ENCODE measurements around the gene PNPLA4. TPM values are rescaled to one million over a fixed set of nuclear protein-coding genes. Genes with fewer than 3 reads are reported as not detected.

PNPLA4 gene
- total RNA-seq, 2 donors from 2014 or later, result 34.0 to 52.6 TPM

DNA sequence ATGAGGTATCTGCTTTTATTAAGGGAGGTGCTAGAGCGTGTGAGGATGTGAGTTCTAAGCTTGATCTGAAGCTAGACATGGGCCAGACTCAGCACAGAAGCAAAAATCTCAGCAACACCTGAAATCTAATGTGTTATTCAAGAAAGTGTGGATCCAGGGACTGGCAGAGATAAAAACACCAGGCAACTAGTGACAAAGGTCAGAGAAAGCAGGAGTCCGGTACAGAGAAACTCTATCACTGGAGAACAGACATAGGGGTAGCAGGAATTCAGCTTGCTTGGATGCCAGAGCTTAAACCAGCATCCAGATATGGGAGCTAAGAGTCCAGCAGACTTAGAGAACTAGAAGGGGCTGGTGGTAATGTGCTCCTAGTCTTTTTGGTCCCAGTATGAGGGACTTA is 50.3 kb downstream of the PNPLA4 start:
- no peaks in the 10 kb centered on the region for H3K9me3 ChIP-seq

DNA sequence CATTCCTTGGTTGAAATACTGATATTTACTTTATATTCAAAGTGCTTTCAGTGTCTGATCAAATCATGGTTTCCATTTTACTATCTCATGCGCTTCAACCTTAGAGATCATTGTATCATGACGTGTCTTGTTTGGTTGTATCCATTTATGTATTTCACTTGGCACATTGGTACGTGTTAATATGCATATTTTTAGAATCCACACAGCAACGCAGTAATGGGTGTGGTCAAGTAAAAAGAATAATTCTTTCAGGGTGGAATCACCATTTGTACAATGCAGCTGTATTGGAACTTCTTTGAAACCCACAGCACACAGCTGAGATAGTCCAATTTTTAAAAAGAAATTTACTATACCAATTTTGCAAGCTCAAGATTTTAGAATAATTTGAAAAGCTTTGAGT is 55.2 kb downstream of the PNPLA4 start:
- no peak for TF ChIP-seq CTCF (IDR thresholded peaks at IDR 0.05)
- no peaks in the 10 kb centered on the region for H3K9me3 ChIP-seq
- no peak overlapping the region for H3K27ac ChIP-seq
- H3K36me3 ChIP-seq, result no peaks in the 10 kb centered on the region
- H3K4me1 ChIP-seq, result no peaks in the 10 kb centered on the region
- no peak for DNase-seq (ENCODE audit: low spot score)
- no peaks in the 10 kb centered on the region for H3K27me3 ChIP-seq
- no peak overlapping the region for H3K4me3 ChIP-seq

More for the DNA sequence above, 50.3 kb downstream of the PNPLA4 start:
- Histone ChIP-seq H3K27me3 (no peaks in the 10 kb centered on the region), H3K27ac (no peak overlapping the region), H3K4me3 (no peak overlapping the region), H3K4me1 (no peaks in the 10 kb centered on the region), H3K36me3 (no peaks in the 10 kb centered on the region)
- TF ChIP-seq CTCF (IDR thresholded peaks at IDR 0.05), result no peak
- DNase-seq (ENCODE audit: low spot score), result no peak

GRCh38 chrX:7852166-7852565 is 75.0 kb downstream of the PNPLA4 start:
- DNase-seq (ENCODE audit: low spot score), result no peak
- H3K27ac ChIP-seq, result no peak overlapping the region
- TF ChIP-seq CTCF (IDR thresholded peaks at IDR 0.05), result no peak
- no peaks in the 10 kb centered on the region for H3K4me1 ChIP-seq
- H3K27me3 ChIP-seq, result no peaks in the 10 kb centered on the region
- H3K4me3 ChIP-seq, result no peak overlapping the region
- no peaks in the 10 kb centered on the region for H3K9me3 ChIP-seq
- no peaks in the 10 kb centered on the region for H3K36me3 ChIP-seq

Other genes with a start within 250 kb of the PNPLA4 start
- gene VCX, start 84.2 kb downstream of the PNPLA4 start, total RNA-seq, result not detected
- not detected for gene VCX2, start 243.9 kb upstream of the PNPLA4 start, total RNA-seq

All from right atrium auricular region (tissue), 2 donors.